ENCODE data around the gene EMP1.

Gene EMP1

GRCh38 chr12:13223179-13223804, 26.8 kb downstream of the EMP1 start:
- peak; percentile 73 for DNase-seq (ENCODE audit: low spot score)

DNA sequence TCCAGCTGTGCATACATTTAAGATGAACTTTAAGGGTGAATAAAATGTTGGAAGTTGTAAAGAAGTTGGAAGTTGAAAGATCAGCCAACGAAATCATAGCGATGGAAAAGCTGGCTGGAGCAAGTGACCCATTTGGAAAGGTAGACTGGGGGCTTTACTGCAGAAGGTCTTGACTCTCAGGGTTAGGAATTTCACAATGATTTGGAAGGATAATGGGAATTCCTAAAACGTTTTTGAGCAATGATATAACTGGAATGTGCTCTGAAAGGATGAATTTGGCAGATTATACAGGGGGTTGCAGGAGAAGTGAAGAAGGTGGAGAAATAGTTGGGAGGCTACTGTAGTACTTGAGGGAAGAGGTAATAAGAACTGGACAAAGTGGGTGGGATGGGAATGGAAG, 27.4 kb downstream of the EMP1 start:
- DNase-seq (ENCODE audit: low spot score) = peak; percentile 67

GRCh38 chr12:13227191-13227590, 30.7 kb downstream of the EMP1 start:
- DNase-seq (ENCODE audit: low spot score) = no peak

DNA sequence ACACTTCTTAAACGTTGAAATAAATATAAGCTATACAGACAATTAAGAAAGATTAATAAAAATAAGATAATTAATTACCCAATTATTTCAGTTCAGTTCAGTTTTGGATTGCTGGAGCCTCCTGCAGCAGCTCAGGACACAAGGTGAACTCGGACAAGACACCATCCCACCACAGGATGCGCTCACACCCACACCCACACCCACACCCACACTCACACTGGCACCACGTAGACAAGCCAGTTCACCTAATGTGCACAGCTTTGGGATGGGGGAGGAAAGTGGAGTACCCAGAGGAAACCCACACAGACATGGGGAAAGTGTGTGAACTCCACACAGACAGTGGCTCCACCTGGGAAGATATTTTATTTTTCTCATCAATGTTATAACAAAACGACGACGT, 32.1 kb downstream of the EMP1 start:
- DNase-seq (ENCODE audit: low spot score) = no peak

DNA sequence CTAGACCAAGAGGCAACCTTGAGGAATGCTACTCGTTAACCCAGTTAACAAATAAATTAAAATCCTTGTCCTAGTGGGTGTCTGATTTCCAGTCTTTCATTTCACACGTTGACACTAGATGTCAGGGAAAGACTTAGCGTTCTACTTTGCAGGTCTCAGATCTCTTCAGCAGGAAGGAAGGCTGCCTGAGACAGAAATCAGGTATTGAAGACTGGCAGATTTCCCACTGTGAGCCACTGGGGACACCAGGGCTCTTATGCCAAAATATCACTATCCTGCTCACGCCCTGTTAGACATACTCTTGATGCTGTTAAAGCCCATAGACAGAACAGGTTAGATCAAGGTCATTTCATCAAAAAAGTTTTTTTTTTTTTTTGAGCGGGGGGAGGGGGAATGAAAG, 33.0 kb downstream of the EMP1 start:
- DNase-seq (ENCODE audit: low spot score) = no peak

- DNase-seq (ENCODE audit: low spot score) = peak; percentile 75
Measured at GRCh38 chr12:13230500-13230899, 34.0 kb downstream of the EMP1 start.

- DNase-seq (ENCODE audit: low spot score) = peak; percentile 70
Measured at GRCh38 chr12:13233830-13234641, 37.5 kb downstream of the EMP1 start.

- no peak for DNase-seq (ENCODE audit: low spot score)
Measured at GRCh38 chr12:13238204-13238603, 41.7 kb downstream of the EMP1 start.

GRCh38 chr12:13241833-13242488, 45.4 kb downstream of the EMP1 start:
- no peak for DNase-seq (ENCODE audit: low spot score)

- DNase-seq (ENCODE audit: low spot score) = no peak
Measured at GRCh38 chr12:13242936-13243335, 46.4 kb downstream of the EMP1 start.

GRCh38 chr12:13243516-13244070, 47.1 kb downstream of the EMP1 start:
- DNase-seq (ENCODE audit: low spot score) = no peak

GRCh38 chr12:13247596-13247995, 51.1 kb downstream of the EMP1 start:
- no peak for DNase-seq (ENCODE audit: low spot score)

DNA sequence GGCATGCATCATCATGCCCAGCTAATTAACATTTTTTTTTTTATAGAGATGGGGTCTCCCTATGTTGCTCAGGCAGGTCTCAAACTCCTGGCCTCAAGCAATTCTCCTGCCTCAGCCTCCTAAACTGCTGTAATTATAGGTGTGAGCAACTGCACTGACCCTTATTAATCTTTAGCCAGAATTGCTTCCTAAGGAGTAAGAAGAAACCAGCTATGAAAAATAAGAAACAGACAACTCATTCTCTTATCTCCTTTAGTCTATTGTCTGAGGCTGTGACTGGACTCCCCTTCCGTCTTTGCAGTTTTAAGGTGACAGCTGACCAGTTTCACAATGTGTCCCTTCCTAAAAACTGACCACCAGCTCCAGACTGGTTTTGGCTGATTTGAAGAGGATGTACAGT, 52.4 kb downstream of the EMP1 start:
- no peak for DNase-seq (ENCODE audit: low spot score)

- DNase-seq (ENCODE audit: low spot score) = peak; percentile 68
Measured at GRCh38 chr12:13250416-13250815, 53.9 kb downstream of the EMP1 start.

- no peak for DNase-seq (ENCODE audit: low spot score)
Measured at GRCh38 chr12:13251521-13251920, 55.0 kb downstream of the EMP1 start.

DNA sequence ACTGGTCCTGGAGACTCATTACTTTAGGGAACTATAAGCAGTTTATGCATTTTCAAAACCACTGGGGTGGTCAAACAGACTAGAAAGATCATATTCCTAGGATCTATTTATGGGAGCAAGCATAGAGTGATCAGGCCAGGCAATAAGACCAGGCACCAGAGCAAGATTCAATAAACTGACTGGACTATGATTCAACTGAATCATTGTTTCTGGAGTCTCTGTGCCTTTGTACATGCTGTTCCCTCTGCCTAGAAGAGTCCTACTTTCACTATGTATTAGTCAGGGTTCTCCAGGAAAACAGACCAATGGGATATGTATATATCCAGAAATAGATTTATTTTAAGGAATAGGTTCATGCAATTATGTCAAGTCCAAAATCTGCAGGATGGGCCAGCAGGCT, 55.5 kb downstream of the EMP1 start:
- DNase-seq (ENCODE audit: low spot score) = no peak

DNA sequence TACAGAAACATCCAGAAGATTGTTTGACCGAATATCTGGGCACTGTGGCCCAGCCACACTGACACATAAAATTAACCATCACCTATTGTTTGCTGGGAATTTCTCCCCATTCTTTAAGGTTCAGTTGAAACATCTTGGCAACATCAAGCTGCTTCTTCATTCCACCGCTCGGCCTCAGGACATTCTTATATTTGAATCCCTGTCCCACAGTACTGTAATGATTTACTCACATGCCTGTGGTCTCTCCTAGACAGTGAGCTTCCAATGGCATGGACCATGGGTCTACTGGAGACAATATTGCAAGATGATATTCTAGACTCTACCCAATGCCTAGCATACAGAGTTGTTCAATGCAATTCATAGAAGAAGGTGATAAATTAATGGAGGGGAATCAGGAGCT, 56.1 kb downstream of the EMP1 start:
- no peak for DNase-seq (ENCODE audit: low spot score)

DNA sequence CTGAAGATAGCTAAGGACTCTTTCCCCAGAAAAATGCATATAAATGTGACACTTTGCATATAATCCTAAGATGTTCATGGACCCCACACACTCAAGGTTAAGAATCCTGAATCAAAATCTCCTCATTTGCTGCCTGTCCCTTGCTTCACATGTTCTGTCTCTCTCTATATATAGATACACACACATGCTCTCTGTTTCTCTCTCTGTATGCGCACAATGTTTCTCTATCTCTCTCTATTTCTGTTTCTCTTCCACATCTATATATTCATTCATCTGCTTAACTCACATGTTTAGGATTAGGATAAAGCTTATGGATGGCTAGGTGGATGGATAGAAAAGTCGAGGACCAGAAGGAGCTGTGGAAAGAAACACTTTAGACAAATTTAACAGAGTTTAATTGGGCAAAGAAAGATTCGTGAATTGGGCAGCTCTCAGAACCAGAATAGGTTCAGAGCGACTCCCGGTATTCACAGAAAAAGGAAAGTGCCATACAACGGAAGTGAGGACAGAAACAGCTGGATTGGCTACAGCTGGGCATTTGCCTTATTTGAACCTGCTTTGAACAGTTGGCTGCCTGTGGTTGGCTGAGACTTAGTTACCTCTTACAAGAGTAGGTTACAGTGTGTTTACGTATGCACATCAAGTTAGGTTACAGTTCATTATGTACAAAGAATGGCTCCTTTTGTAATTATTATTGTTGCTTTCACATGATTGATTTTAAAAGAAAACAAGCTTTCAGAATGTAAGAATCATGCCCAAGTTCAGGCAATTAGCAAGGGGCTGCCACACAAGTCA, 57.6 kb downstream of the EMP1 start:
- DNase-seq (ENCODE audit: low spot score) = no peak

DNA sequence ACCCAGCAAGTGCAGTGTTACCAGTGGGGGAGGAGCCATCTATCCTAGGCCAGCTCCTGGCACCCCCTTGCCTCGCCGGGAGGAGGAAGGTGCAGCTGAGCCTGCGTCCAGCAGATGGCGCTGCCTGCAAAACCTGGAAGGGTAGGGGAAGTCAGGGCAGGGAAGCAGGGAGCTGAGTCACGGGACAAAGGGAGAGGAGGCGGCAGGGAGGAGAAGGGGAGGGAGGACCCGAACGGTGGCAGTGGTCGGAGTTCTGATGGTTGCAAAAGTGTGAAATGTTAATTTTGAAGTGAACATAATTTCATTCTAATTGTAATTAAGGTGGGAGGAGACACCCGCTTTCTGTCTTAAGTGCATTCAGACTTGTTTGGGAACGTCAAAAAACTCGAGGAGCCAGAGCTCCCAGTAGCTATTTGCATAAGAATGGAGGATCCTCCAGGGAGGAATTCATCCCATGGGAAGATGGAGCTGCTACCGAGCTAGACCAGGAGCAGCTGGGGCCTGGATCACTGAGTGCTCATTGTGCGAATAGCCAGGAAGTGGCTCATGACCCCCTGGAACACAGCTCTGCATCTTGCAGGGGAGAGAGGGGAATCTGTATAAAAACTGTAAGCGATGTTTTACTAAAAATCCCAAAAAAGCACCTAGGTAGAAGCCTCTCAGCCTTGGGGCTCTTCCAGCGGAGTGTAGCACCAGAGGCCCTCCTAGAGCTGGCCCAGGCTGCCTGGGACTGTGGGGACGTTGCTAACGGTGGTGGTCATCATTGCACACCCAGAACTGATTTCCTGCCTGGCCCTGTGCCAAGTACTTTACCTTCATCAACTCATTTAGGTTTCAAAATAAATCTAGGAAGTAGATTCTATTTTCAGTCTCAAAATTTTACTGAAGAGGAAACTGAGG, 59.5 kb downstream of the EMP1 start:
- peak; percentile 97 for DNase-seq (ENCODE audit: low spot score)

DNA sequence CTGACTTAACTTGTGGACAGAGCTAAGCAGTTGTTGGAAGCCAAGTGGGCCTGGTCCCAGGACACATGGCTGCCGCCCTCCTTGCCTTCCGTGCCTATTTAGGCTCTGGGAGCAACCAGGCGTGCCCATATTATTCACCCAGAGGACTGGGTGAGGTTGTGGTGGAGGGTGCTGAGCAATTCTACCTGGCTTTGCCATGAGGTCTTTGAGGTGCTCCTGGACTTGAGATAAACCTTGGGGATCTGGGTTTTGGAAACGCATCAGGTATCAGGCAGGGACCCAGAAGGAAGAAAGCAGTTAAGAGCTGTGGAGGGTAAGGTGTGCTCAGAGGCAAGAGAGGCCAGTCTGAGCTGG, 60.1 kb downstream of the EMP1 start:
- no peak for DNase-seq (ENCODE audit: low spot score)

GRCh38 chr12:13257356-13257875, 60.9 kb downstream of the EMP1 start:
- DNase-seq (ENCODE audit: low spot score) = no peak

All from GM03348 (cell line).